Sigmoid colon (tissue), 7 donors: ENCODE results near the gene MID2. TPM values are rescaled to one million over a fixed set of nuclear protein-coding genes. Genes with fewer than 3 reads are reported as not detected.
"Not testable (repeated sequence)": the region's sequence is repeated elsewhere in the genome, so short reads cannot be mapped to it uniquely, and the experiment has no call there.

Experiments used
- DNase-seq: peaks from one replicate; pipeline ENCODE4 v3.0.0-alpha.2; 2019
- H3K27ac ChIP-seq, 4 donors: fragments of 200-600 bp; sonication (generic); one replicate each; pipeline ENCODE4 v1.5.1; 2016 to 2019; ENCODE audit warnings: mild to moderate bottlenecking in 1 of 4
- H3K27me3 ChIP-seq, 3 donors: fragments of 200-600 bp; sonication (generic); one replicate each; pipeline ENCODE4 v1.5.1; 2019; ENCODE audit warnings: mild to moderate bottlenecking in 1 of 3
- H3K36me3 ChIP-seq, 4 donors: fragments of 200-600 bp; sonication (generic); one replicate each; pipeline ENCODE4 v1.5.1; 2016 to 2019
- H3K4me1 ChIP-seq, 4 donors: fragments of 200-600 bp; sonication (generic); one replicate each; pipeline ENCODE4 v1.5.1; 2017 to 2019
- H3K4me3 ChIP-seq, 4 donors: fragments of 200-600 bp; sonication (generic); one replicate each; pipeline ENCODE4 v1.5.1; 2017 to 2019; ENCODE audit warnings: mild to moderate bottlenecking in 2 of 4, moderate library complexity in 1 of 4
- H3K9me3 ChIP-seq, 4 donors: fragments of 200-600 bp in 3 of 4; sonication (generic) in 3 of 4; one replicate each; pipeline versions ENCODE4 v1.5.1 to v1.6.1; 2013 to 2019
- CTCF ChIP-seq, 4 experiments: fragments of 450-650 bp in 3 of 4; fragments of 200-600 bp in 1 of 4; IDR thresholded peaks; one replicate each; pipeline ENCODE4 v1.5.1; 2016 to 2019; ENCODE audit warnings: antibody characterized with exemption in 4 of 4, mild to moderate bottlenecking in 3 of 4, moderate library complexity in 2 of 4
- EP300 ChIP-seq, 4 donors: sonication (generic); formaldehyde crosslinking; IDR thresholded peaks; one replicate each; pipeline ENCODE4 v1.6.1; 2017; ENCODE audit warnings: antibody characterized with exemption in 4 of 4
- POLR2A ChIP-seq, 2 donors: fragments of 450-650 bp; IDR thresholded peaks; one replicate each; pipeline ENCODE4 v1.6.1; 2016; ENCODE audit warnings: antibody characterized with exemption in 2 of 2, mild to moderate bottlenecking in 2 of 2, moderate library complexity in 2 of 2
- POLR2AphosphoS5 ChIP-seq, 4 donors: sonication (generic); formaldehyde crosslinking; IDR thresholded peaks; one replicate each; pipeline ENCODE4 v1.6.1; 2017; ENCODE audit warnings: antibody characterized with exemption in 4 of 4
- WGBS, 2 donors: extraction: QIAGEN DNeasy Blood & Tissue Kit; methylation state at CpG; one replicate each; pipeline ENCODE4 v1.1.7; 2013; 5-methylcytosine and 5-hydroxymethylcytosine counted together
- intact Hi-C: fragments of 100-400 bp; cut with DNase I; formaldehyde crosslinking; loops from one replicate; pipeline ENCODE4 v1.15.1; 2023
- polyA plus RNA-seq, 3 donors: library from polyadenylated mRNA; stranded (reverse); fragments of 200-250 nt; gene quantifications; one replicate each; pipeline ENCODE4 v1.2.3, GENCODE V29; 2013
- total RNA-seq, 4 donors: library from RNA; depleted of rRNA; stranded (reverse); fragments of >200 nt; gene quantifications; one replicate each; pipeline ENCODE4 v1.1.0, GENCODE V29; 2016
- donor health status: healthy with polysubstance abuse.
- donor health status: Bipolar disorder and iron deficiency.
- donor health status: healthy.

Gene MID2
- total and polyA plus RNA-seq, 7 donors: 0.23 to 39.6 (median 28.5) TPM

- Histone ChIP-seq H3K4me1 (peaks cover 0 to 9% (median 7%) of the 10 kb centered on the region in 4 donors), H3K27ac (no peak overlapping the region), H3K4me3 (peak overlapping the region in 2 of 4 donors; percentile 15 to 19), H3K36me3 (no peaks in the 10 kb centered on the region), H3K27me3 (peaks cover 0 to 14% (median 0%) of the 10 kb centered on the region in 3 donors), H3K9me3 (no peaks in the 10 kb centered on the region)
- no peak for DNase-seq
- TF ChIP-seq POLR2AphosphoS5 (IDR thresholded peaks at IDR 0.05) (no peak), EP300 (IDR thresholded peaks at IDR 0.05) (no peak), POLR2A (IDR thresholded peaks at IDR 0.05) (no peak), CTCF (IDR thresholded peaks at IDR 0.05) (no peak)
- intact Hi-C loops: no loop called here
- 12 to 22% methylated on average over 48 of the region's 48 CpGs for WGBS, 2 donors
Observed at GRCh38 chrX:107935664-107936433, 110.2 kb downstream of the MID2 start.

- WGBS, 2 donors: 42 to 58% methylated on average over 16 of the region's 16 CpGs
- Histone ChIP-seq H3K4me3 (no peak overlapping the region), H3K4me1 (peaks cover 0 to 9% (median 7%) of the 10 kb centered on the region in 4 donors), H3K9me3 (no peaks in the 10 kb centered on the region), H3K36me3 (no peaks in the 10 kb centered on the region), H3K27me3 (peaks cover 0 to 14% (median 0%) of the 10 kb centered on the region in 3 donors), H3K27ac (no peak overlapping the region)
- no peak for DNase-seq
- TF ChIP-seq EP300 (IDR thresholded peaks at IDR 0.05) (no peak), POLR2AphosphoS5 (IDR thresholded peaks at IDR 0.05) (no peak), CTCF (IDR thresholded peaks at IDR 0.05) (no peak), POLR2A (IDR thresholded peaks at IDR 0.05) (no peak)
- intact Hi-C loops: no loop called here
Observed at GRCh38 chrX:107936434-107936730, 110.7 kb downstream of the MID2 start.

GRCh38 chrX:107940095-107940494 lies 114.4 kb downstream of the MID2 start:
- TF ChIP-seq EP300 (IDR thresholded peaks at IDR 0.05) (no peak), POLR2AphosphoS5 (IDR thresholded peaks at IDR 0.05) (no peak), CTCF (IDR thresholded peaks at IDR 0.05) (no peak), POLR2A (IDR thresholded peaks at IDR 0.05) (no peak)
- intact Hi-C loops: no loop called here
- H3K4me1 ChIP-seq: peaks cover 0 to 9% (median 7%) of the 10 kb centered on the region in 4 donors
- no peaks in the 10 kb centered on the region for H3K36me3 ChIP-seq
- no peak overlapping the region for H3K27ac ChIP-seq
- 30 to 57% methylated on average over 3 of the region's 3 CpGs for WGBS, 2 donors
- peaks cover 0 to 14% (median 0%) of the 10 kb centered on the region in 3 donors for H3K27me3 ChIP-seq
- no peaks in the 10 kb centered on the region for H3K9me3 ChIP-seq
- H3K4me3 ChIP-seq: no peak overlapping the region
- no peak for DNase-seq

- H3K9me3 ChIP-seq, H3K36me3 ChIP-seq, H3K4me3 ChIP-seq, intact Hi-C loops, H3K27ac ChIP-seq, H3K27me3 ChIP-seq, H3K4me1 ChIP-seq, DNase-seq: not testable (repeated sequence)
Observed at GRCh38 chrX:107955337-107955736, 129.7 kb downstream of the MID2 start.

- no peaks in the 10 kb centered on the region for H3K27me3 ChIP-seq
- intact Hi-C loops: no loop called here
- TF ChIP-seq CTCF (IDR thresholded peaks at IDR 0.05) (no peak), POLR2A (IDR thresholded peaks at IDR 0.05) (no peak), EP300 (IDR thresholded peaks at IDR 0.05) (no peak), POLR2AphosphoS5 (IDR thresholded peaks at IDR 0.05) (no peak)
- H3K9me3 ChIP-seq: no peaks in the 10 kb centered on the region
- 79 to 91% methylated on average over 5 of the region's 5 CpGs for WGBS, 2 donors
- H3K36me3 ChIP-seq: no peaks in the 10 kb centered on the region
- H3K4me1 ChIP-seq: no peaks in the 10 kb centered on the region
- no peak overlapping the region for H3K4me3 ChIP-seq
- no peak overlapping the region for H3K27ac ChIP-seq
- DNase-seq: no peak
Observed at GRCh38 chrX:107968623-107969022, 143.0 kb downstream of the MID2 start.
